ENCODE data around the gene PRKAA1. TPM values are rescaled to one million over a fixed set of nuclear protein-coding genes. Genes with fewer than 3 reads are reported as not detected.

Gene PRKAA1
- 10 to 100 TPM; 39.2 to 60.3 TPM for total RNA-seq

DNA sequence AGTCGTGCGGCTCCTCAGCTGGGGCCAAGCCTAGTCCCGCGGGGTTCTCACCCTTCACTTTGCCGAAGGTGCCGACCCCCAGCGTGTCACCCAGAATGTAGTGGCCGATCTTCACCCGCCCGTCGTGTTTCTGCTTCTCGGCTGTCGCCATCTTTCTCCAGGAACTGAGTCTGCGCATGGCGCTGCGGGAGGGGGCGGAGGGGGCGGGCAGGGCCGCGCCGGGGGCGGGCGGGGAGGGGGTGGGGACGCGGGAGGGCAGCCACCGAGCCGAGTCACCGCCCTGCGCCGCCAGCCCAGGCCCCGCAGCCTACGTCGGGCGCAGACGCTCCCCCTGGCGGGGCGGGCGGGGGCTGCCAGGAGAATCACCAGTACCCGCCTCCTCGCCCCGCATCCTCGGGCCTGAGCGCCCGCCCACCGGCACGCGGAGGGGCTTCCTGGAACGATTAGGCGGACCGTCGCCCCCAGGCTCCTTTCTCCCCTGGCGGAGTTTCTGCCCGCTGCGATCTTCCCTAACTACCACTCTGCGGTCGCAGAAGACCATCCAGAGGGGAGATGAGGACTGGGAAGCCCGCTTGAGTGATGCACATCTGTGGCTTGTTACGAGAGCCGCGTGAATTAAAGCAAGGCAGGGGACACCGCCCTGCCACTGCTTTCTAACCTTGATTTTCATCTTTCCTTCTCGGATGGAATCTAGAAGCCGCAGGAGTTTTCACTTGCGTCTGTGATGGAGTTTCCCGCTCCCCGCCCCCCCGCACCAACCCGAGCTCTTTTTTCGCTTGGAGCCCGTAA is at the start of gene PRKAA1:
TSS of gene PRKAA1 (minus strand) at position 363 of the 789 bp plus-strand sequence. CDS start at position 178, 185 bp downstream.
- peak; percentile 87 for ATAC-seq (replicated peaks)
- H3K36me3 Mint-ChIP-seq (ENCODE audit: low read depth): peaks cover 47% of the 10 kb centered on the region
- H3K27me3 Mint-ChIP-seq: peaks cover 8% of the 10 kb centered on the region
- peaks cover 29% of the 10 kb centered on the region for H3K4me1 Mint-ChIP-seq
- no peaks in the 10 kb centered on the region for H3K9me3 Mint-ChIP-seq
- peak within 1 kb of the TSS; percentile 93 for H3K27ac Mint-ChIP-seq
- H3K4me3 Mint-ChIP-seq: peak within 1 kb of the TSS; percentile 91

DNA sequence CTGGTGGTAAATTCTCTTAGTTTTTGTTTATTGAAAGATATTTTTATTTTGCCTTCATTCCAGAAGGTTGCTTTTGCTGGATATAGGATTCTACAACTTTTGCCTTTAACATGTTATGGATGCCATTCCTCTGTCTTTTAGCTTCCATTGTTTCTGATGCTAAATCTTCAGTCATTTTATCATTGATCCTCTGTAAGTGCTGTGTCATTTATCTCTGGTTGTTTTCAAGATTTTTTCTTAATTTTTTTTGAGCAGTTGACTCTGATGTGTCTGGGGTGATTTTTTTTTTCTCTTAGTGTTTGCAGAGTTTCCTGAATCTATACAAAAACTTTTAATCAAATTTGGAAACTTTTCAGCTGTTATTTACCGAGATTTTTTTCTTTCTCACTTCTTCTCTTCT is 49.4 kb upstream of the PRKAA1 start:
- no peak overlapping the region for H3K27ac Mint-ChIP-seq
- no peaks in the 10 kb centered on the region for H3K36me3 Mint-ChIP-seq (ENCODE audit: low read depth)
- H3K4me1 Mint-ChIP-seq: peaks cover 6% of the 10 kb centered on the region
- peaks cover 3% of the 10 kb centered on the region for H3K27me3 Mint-ChIP-seq
- no peaks in the 10 kb centered on the region for H3K9me3 Mint-ChIP-seq
- no peak for ATAC-seq (replicated peaks)
- H3K4me3 Mint-ChIP-seq: no peak overlapping the region

DNA sequence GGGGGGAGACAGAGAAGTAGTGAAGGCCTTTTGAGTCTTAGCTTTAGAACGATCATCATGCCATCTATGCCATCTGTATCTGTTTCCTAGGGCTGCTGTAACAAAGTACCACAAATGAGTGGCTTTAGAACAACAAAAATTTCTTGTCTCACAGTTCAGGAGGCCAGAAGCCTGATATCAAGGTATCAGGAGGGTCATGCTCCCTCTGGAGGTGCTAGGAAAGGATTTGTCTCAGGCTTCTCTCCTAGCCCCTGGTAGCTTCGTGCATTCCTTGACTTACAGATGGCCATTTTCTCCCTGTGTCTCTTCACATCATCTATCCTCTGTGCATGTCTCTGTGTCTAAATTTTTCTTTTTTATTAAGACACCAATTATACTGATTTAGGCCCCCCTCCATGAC is 48.2 kb upstream of the PRKAA1 start:
- H3K27ac Mint-ChIP-seq: no peak overlapping the region
- peaks cover 8% of the 10 kb centered on the region for H3K4me1 Mint-ChIP-seq
- no peak overlapping the region for H3K4me3 Mint-ChIP-seq
- no peaks in the 10 kb centered on the region for H3K9me3 Mint-ChIP-seq
- H3K27me3 Mint-ChIP-seq: peaks cover 3% of the 10 kb centered on the region
- no peaks in the 10 kb centered on the region for H3K36me3 Mint-ChIP-seq (ENCODE audit: low read depth)
- ATAC-seq (replicated peaks): no peak

DNA sequence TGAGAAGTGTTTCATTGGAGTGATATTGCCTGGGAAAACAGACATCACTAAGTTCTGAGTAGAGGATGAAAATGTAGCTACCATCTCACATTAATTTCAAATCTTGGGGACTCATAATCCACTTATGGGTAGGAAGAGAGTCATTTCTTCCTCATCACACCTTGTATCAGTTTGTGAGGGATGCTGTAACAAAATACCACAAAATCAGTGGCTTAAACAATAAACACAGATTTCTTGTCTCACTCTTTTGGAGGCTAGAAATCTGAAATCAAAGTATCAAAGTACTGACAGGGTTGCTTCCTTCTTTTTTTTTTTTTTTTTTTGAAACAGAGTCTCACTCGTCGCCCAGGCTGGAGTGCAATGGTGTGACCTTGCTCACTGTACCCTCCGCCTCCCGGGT is 46.4 kb upstream of the PRKAA1 start:
- H3K27ac Mint-ChIP-seq: no peak overlapping the region
- ATAC-seq (replicated peaks): no peak
- no peaks in the 10 kb centered on the region for H3K36me3 Mint-ChIP-seq (ENCODE audit: low read depth)
- H3K4me3 Mint-ChIP-seq: no peak overlapping the region
- peaks cover 3% of the 10 kb centered on the region for H3K27me3 Mint-ChIP-seq
- no peaks in the 10 kb centered on the region for H3K9me3 Mint-ChIP-seq
- H3K4me1 Mint-ChIP-seq: peaks cover 11% of the 10 kb centered on the region

DNA sequence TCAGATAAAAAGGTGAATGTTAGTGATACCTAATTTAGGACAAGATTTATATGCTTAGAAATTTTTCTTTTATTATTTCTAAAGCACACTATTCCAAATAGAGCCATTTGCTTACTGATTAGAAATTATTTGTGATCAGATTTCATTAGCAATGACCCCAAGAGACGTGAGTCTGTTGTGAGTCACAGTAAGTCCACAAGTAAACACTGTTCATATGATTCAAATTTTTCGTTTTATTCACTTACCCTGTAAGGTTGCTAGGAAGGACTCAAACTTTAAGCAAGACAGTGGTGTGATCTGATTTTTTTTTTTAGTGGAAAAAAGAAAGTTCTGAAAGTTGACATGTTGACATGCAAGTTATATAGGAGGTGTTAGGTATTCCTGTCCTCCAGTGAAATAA is 44.2 kb upstream of the PRKAA1 start:
- Mint-ChIP-seq H3K27me3 (peaks cover 3% of the 10 kb centered on the region), H3K4me1 (peaks cover 11% of the 10 kb centered on the region), H3K9me3 (no peaks in the 10 kb centered on the region), H3K27ac (no peak overlapping the region), H3K4me3 (peak overlapping the region; percentile 87), H3K36me3 (ENCODE audit: low read depth) (no peaks in the 10 kb centered on the region)
- peak; percentile 49 for ATAC-seq (replicated peaks)

DNA sequence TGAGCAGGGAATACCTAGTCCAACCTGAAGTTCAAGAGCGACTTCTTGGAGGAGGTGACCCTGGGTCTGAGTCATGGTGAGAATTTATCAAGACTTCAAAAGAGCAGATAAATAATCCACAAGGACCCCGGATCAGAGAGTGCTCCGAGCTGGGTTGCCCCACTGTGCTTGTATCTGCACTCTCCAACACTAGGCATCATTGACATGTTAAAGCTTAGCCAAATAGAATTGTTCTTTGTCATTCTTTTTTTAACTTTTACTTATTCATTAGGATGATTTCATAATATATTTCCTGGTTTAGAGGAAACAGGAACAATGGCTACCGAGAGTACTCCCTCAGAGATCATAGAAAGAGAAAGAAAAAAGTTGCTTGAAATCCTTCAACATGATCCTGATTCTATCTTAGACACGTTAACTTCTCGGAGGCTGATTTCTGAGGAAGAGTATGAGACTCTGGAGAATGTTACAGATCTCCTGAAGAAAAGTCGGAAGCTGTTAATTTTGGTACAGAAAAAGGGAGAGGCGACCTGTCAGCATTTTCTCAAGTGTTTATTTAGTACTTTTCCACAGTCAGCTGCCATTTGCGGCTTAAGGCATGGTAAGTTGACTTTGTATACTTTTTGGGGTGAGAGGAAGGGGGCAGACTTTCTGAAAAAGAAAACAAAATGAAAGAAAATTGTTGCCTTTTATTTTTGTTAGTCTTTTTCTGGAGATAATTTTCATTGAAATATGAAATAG is 43.1 kb upstream of the PRKAA1 start, which contains the start of gene CARD6:
TSS of gene CARD6 (plus strand) at position 300 of the 738 bp plus-strand sequence. CDS start at position 316, 16 bp downstream.
- Mint-ChIP-seq H3K9me3 (no peaks in the 10 kb centered on the region), H3K27me3 (peaks cover 3% of the 10 kb centered on the region), H3K4me1 (peaks cover 16% of the 10 kb centered on the region), H3K36me3 (ENCODE audit: low read depth) (no peaks in the 10 kb centered on the region), H3K4me3 (peak within 1 kb of the TSS; percentile 87), H3K27ac (peak within 1 kb of the TSS; percentile 94)
- peak; percentile 45 for ATAC-seq (replicated peaks)

DNA sequence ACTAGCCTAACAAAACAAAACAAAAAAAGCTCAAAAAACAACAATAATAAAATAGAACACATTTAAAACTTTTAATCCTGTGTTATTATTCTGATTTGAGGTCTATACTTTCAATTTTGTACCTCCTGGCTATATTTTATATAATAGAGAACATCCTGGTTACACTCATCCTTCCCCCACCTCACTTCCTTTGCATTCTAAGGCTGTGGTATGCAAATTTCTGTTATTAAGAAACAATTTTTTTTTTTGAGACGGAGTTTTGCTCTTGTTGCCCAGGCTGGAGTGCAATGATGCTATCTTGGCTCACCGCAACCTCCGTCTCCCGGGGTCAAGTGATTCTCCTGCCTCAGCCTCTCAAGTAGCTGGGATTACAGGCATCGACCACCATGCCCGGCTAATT is 39.9 kb upstream of the PRKAA1 start:
- H3K4me3 Mint-ChIP-seq: peak overlapping the region; percentile 33
- H3K9me3 Mint-ChIP-seq: no peaks in the 10 kb centered on the region
- no peak for ATAC-seq (replicated peaks)
- H3K27me3 Mint-ChIP-seq: peaks cover under 1% of the 10 kb centered on the region
- H3K4me1 Mint-ChIP-seq: peaks cover 10% of the 10 kb centered on the region
- peaks cover 24% of the 10 kb centered on the region for H3K36me3 Mint-ChIP-seq (ENCODE audit: low read depth)
- H3K27ac Mint-ChIP-seq: no peak overlapping the region

DNA sequence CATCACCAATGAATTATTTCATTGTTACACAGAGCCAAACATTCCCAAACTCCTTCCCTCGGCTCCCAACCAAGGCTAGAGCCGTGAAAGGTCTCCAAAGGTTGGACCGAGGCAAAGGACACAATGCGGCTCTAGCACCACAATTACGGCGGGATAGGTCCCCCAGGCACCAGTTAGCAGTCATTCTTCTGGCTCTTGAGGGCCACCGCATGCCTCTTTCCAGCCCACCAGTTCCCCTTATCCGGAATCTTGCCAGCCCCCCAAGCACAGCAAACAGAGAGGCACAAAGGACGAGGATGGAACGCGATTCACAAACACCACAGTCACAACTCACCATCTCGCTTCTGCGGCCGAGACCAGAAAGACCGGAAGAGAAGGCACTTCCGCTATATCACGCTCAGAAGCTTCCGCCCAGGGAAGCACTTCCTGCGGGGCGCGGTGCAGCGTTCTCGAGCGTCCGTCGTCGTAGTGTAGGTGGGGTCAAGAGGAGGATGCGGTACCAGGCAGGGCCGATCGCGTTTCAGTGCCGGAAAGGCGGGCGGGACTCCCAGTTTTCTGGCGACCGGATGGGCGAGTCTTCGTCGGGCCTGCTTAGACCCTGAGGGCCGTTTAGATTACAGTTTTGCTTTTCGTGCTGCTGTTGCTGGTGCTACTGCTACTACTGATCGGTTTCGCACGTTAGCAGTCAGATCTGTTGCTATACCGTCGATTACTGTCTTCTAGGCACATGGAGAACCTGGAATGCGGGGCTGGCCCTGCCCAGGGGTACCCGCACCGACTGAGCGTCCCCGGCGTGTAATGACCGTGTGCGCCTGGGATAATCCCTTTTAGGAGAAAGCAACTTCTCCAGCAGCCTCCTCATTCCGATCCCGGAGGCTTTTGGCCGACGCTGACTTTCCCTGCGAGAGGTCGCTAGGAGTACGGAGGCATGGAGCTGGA is 36.9 kb upstream of the PRKAA1 start, which contains the start of gene RPL37:
TSS of gene RPL37 (minus strand) at position 374 of the 939 bp plus-strand sequence. CDS start at position 337, 37 bp downstream.
- peak; percentile 89 for ATAC-seq (replicated peaks)
- peak within 1 kb of the TSS; percentile 96 for H3K27ac Mint-ChIP-seq
- no peaks in the 10 kb centered on the region for H3K9me3 Mint-ChIP-seq
- H3K27me3 Mint-ChIP-seq: no peaks in the 10 kb centered on the region
- peak within 1 kb of the TSS; percentile 97 for H3K4me3 Mint-ChIP-seq
- peaks cover 20% of the 10 kb centered on the region for H3K4me1 Mint-ChIP-seq
- peaks cover 54% of the 10 kb centered on the region for H3K36me3 Mint-ChIP-seq (ENCODE audit: low read depth)

DNA sequence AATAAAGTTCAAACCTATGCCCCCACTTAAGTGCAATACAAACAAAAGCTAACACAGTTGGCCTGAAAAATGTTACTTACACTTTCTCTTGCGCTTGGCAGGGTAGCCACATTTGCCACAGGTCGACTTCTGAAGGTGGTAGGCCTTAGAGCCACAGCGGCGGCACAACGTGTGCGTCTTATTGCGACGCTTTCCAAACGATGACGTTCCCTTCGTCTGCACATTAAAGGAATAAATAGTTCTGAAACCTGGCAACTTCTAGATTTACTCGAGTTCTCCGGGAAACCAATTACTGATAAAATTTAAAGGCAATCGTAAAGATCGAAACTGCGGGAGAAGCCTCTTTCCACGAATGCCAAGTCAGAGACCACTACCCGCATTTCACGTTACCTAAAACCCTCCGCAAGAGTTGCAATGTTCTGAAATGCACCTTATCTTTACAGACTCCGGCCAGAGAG is 36.2 kb upstream of the PRKAA1 start:
- Mint-ChIP-seq H3K27me3 (no peaks in the 10 kb centered on the region), H3K27ac (peak overlapping the region; percentile 96), H3K4me1 (peaks cover 23% of the 10 kb centered on the region), H3K36me3 (ENCODE audit: low read depth) (peaks cover 61% of the 10 kb centered on the region), H3K4me3 (peak overlapping the region; percentile 97), H3K9me3 (no peaks in the 10 kb centered on the region)
- peak; percentile 0 for ATAC-seq (replicated peaks)

DNA sequence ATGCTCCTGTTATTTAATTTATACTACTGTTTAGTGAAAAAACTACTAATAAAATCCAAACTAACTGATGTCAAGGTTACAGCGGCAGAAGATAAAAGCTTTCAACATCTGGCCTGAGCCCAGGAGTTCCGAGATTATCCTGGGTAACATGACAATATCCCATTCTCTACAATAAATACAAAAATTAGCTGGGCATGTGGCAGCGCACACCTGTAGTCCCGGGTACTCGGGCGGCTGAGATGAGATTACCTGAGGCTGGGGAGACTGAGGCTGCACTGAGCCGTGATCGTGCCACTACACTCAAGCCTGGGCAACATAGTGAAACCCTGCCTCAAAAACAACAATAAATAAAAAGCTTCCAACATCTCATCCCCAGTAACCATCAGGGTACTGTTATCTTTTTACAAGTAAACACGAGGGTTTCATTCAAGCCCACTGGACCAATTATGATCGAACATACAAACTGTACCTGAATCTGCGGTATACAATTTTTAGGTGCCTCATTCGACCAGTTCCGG is 35.6 kb upstream of the PRKAA1 start:
- Mint-ChIP-seq H3K9me3 (no peaks in the 10 kb centered on the region), H3K36me3 (ENCODE audit: low read depth) (peaks cover 67% of the 10 kb centered on the region), H3K4me1 (peaks cover 29% of the 10 kb centered on the region), H3K4me3 (peak overlapping the region; percentile 97), H3K27me3 (no peaks in the 10 kb centered on the region), H3K27ac (peak overlapping the region; percentile 96)
- ATAC-seq (replicated peaks): no peak

DNA sequence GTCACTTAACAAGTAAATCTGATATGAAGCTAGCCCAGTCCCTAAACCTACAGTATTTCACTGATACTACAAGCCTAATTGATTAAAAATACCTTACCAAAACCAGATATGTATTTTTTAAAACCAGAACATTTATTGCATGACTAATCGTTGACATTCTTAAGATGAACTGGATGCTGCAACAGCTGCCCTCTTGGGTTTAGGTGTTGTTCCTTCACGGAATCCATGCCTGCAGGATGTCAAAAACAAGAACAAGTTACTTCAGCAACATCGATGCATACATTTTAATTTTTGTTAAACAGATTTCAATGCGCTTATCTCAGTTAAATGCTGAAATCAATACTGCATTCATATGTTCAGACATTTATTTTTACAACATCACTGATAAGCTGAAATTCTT is 34.2 kb upstream of the PRKAA1 start:
- Mint-ChIP-seq H3K9me3 (no peaks in the 10 kb centered on the region), H3K27ac (peak overlapping the region; percentile 96), H3K36me3 (ENCODE audit: low read depth) (peaks cover 81% of the 10 kb centered on the region), H3K4me1 (peaks cover 41% of the 10 kb centered on the region), H3K27me3 (no peaks in the 10 kb centered on the region), H3K4me3 (peak overlapping the region; percentile 97)
- no peak for ATAC-seq (replicated peaks)

DNA sequence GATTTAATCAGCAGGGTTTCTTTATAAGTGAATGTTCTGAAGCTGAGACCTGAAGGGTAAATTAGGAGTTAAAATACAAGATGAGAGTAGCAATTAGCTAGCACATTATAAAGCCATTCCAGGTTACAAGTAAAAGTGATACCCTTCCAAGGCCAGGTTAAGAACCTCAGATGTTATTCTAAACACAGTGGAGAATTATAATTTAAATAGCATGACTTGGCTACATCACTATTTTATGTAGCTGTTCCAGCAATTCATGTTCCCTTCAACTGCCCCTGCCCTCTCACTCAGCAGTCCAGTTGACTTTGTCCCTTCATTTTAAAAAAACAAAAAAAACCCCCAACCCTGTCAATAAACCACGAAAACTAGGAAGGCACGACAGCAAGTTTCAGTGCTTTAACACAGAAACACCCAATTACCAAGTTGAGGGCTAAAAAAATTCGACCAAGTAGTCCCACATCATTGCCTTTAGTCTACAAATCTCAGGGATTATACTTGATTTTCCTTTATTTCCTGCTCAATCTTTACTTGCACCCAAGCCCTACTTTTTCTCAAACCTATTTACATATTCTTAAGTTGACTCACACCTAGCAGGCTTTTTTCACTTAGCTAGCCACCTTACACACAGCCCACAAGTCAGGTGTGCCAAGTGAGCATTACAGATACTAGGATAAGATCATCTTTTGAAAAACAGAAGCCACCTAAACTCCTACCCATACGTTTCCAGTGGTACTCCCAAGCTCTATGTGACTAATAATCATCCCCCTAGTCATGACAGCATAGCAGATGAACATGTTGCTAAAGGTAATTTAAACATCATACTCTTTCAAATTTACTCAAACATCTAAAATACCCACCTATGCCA is 33.4 kb upstream of the PRKAA1 start:
- Mint-ChIP-seq H3K4me3 (peak overlapping the region; percentile 97), H3K27ac (peak overlapping the region; percentile 96), H3K36me3 (ENCODE audit: low read depth) (peaks cover 89% of the 10 kb centered on the region), H3K4me1 (peaks cover 37% of the 10 kb centered on the region), H3K27me3 (no peaks in the 10 kb centered on the region), H3K9me3 (no peaks in the 10 kb centered on the region)
- peak; percentile 85 for ATAC-seq (replicated peaks)
